ENCODE results near the gene PSMD13. TPM values are rescaled to one million over a fixed set of nuclear protein-coding genes. Genes with fewer than 3 reads are reported as not detected.
"Not testable (repeated sequence)": the region's sequence is repeated elsewhere in the genome, so short reads cannot be mapped to it uniquely, and the experiment has no call there.

The PSMD13 gene
- total and polyA plus RNA-seq, 7 donors = 108 to 265 (median 171) TPM

- Histone ChIP-seq H3K9me3 (no peaks in the 10 kb centered on the region), H3K4me1 (no peaks in the 10 kb centered on the region), H3K4me3 (no peak overlapping the region), H3K27ac (no peak overlapping the region), H3K36me3 (ENCODE audit: insufficient read depth in 1 of 2, low read depth in 1 of 2) (no peaks in the 10 kb centered on the region), H3K27me3 (ENCODE audit: insufficient read depth in 3 of 3, low read length in 2 of 3) (peaks cover 0 to 74% (median 49%) of the 10 kb centered on the region in 3 donors)
- intact Hi-C loops (cut with DNase I) = no loop called here
- no peak for TF ChIP-seq CTCF (IDR thresholded peaks at IDR 0.05)
- WGBS, 3 donors = 78 to 83% (median 81%) methylated on average over 21 to 23 of the region's 23 CpGs
- DNase-seq = peak in 1 of 2 donors; percentile 8
- ATAC-seq = no peak
These were observed 46.8 kb downstream of the PSMD13 start for GRCh38 chr11:283405-284104.

- no peaks in the 10 kb centered on the region for H3K4me1 ChIP-seq
- no peak overlapping the region for H3K27ac ChIP-seq
- H3K9me3 ChIP-seq = no peaks in the 10 kb centered on the region
- WGBS, 3 donors = 81 to 83% (median 81%) methylated on average over 23 to 24 of the region's 24 CpGs
- H3K27me3 ChIP-seq (ENCODE audit: insufficient read depth in 3 of 3, low read length in 2 of 3) = peaks cover 0 to 69% (median 43%) of the 10 kb centered on the region in 3 donors
- no peak for TF ChIP-seq CTCF (IDR thresholded peaks at IDR 0.05)
- H3K4me3 ChIP-seq = no peak overlapping the region
- intact Hi-C loops (cut with DNase I) = no loop called here
- peak in 1 of 2 donors; percentile 47 for DNase-seq
- no peak for ATAC-seq
- H3K36me3 ChIP-seq (ENCODE audit: insufficient read depth in 1 of 2, low read depth in 1 of 2) = no peaks in the 10 kb centered on the region
These were observed 47.6 kb downstream of the PSMD13 start for GRCh38 chr11:284105-285020.

GRCh38 chr11:285021-285893, 48.5 kb downstream of the PSMD13 start:
- Histone ChIP-seq H3K9me3 (no peaks in the 10 kb centered on the region), H3K27ac (no peak overlapping the region), H3K4me3 (no peak overlapping the region), H3K36me3 (ENCODE audit: insufficient read depth in 1 of 2, low read depth in 1 of 2) (no peaks in the 10 kb centered on the region), H3K27me3 (ENCODE audit: insufficient read depth in 3 of 3, low read length in 2 of 3) (peaks cover 0 to 69% (median 40%) of the 10 kb centered on the region in 3 donors), H3K4me1 (no peaks in the 10 kb centered on the region)
- TF ChIP-seq CTCF (IDR thresholded peaks at IDR 0.05) = no peak
- 71 to 75% (median 71%) methylated on average over 28 to 29 of the region's 29 CpGs for WGBS, 3 donors
- ATAC-seq (no peak), DNase-seq (peak in 1 of 2 donors; percentile 32)
- intact Hi-C loops (cut with DNase I) = no loop called here

- no peaks in the 10 kb centered on the region for H3K36me3 ChIP-seq (ENCODE audit: insufficient read depth in 1 of 2, low read depth in 1 of 2)
- WGBS, 3 donors = 78 to 88% (median 83%) methylated on average over 8 of the region's 8 CpGs
- H3K9me3 ChIP-seq = no peaks in the 10 kb centered on the region
- peaks cover 0 to 64% (median 34%) of the 10 kb centered on the region in 3 donors for H3K27me3 ChIP-seq (ENCODE audit: insufficient read depth in 3 of 3, low read length in 2 of 3)
- no peak overlapping the region for H3K4me3 ChIP-seq
- DNase-seq = peak in 1 of 2 donors; percentile 26
- no peak overlapping the region for H3K27ac ChIP-seq
- intact Hi-C loops (cut with DNase I) = no loop called here
- no peak for ATAC-seq
- no peak for TF ChIP-seq CTCF (IDR thresholded peaks at IDR 0.05)
- H3K4me1 ChIP-seq = no peaks in the 10 kb centered on the region
These were observed 49.1 kb downstream of the PSMD13 start for GRCh38 chr11:285894-286220.

- intact Hi-C loops (cut with DNase I); H3K36me3 ChIP-seq (ENCODE audit: insufficient read depth in 1 of 2, low read depth in 1 of 2); H3K27ac ChIP-seq; H3K4me3 ChIP-seq; H3K9me3 ChIP-seq; H3K4me1 ChIP-seq; ATAC-seq: not testable (repeated sequence)
- H3K27me3 ChIP-seq (ENCODE audit: insufficient read depth in 3 of 3, low read length in 2 of 3) = peaks cover 0 to 50% (median 26%) of the 10 kb centered on the region in 3 donors
- 77 to 86% (median 85%) methylated on average over 27 of the region's 27 CpGs for WGBS, 3 donors
- peak; percentile 12 to 31 for DNase-seq
These were observed 50.4 kb downstream of the PSMD13 start for GRCh38 chr11:286977-287820.
